K562 (cell line): Measurements from ENCODE around the gene FAM187B. TPM values are rescaled to one million over a fixed set of nuclear protein-coding genes. Genes with fewer than 3 reads are reported as not detected.

Experiments
- BRF2 ChIP-seq: IDR thresholded peaks from 3 replicates; pipeline ENCODE4 v1.6.1; 2011; ENCODE audit warnings: borderline replicate concordance, mild to moderate bottlenecking; ENCODE audit not compliant: insufficient read length, insufficient read depth
- CCAR2 ChIP-seq: fragments of 200-400 bp; formaldehyde crosslinking; IDR thresholded peaks from 2 replicates; pipeline ENCODE4 v1.6.1; 2017; ENCODE audit warnings: mild to moderate bottlenecking, low read depth, low read length
- CLOCK ChIP-seq: fragments of 250-450 bp; sonication (Bioruptor Pico); IDR thresholded peaks from 2 replicates; pipeline ENCODE4 v1.4.0; 2020; ENCODE audit warnings: mild to moderate bottlenecking, moderate library complexity, borderline replicate concordance
- DPF2 ChIP-seq: fragments of 450-650 bp; IDR thresholded peaks from 2 replicates; pipeline ENCODE4 v1.6.1; 2016
- FIP1L1 ChIP-seq: fragments of 200-400 bp; formaldehyde crosslinking; IDR thresholded peaks from 2 replicates; pipeline ENCODE4 v1.6.1; 2018; ENCODE audit warnings: mild to moderate bottlenecking, low read depth, low read length; ENCODE audit not compliant: poor library complexity, severe bottlenecking
- FUS ChIP-seq: fragments of 200-400 bp; formaldehyde crosslinking; optimal IDR thresholded peaks from 2 replicates; pipeline ENCODE3; 2017; ENCODE audit warnings: low read depth, low read length
- KDM1A ChIP-seq, 2 experiments: fragments of 450-650 bp; IDR thresholded peaks; 2 replicates each; pipeline ENCODE4 v1.6.1; 2016; ENCODE audit warnings: mild to moderate bottlenecking in 2 of 2
- MTA1 ChIP-seq: fragments of 450-650 bp; IDR thresholded peaks from 2 replicates; pipeline ENCODE4 v1.6.1; 2017; ENCODE audit warnings: borderline replicate concordance
- MXI1 ChIP-seq: IDR thresholded peaks from 2 replicates; pipeline ENCODE4 v1.6.1; 2011; ENCODE audit warnings: low read depth, mild to moderate bottlenecking, improper control_type of control experiment, low read length
- PHF8 ChIP-seq: fragments of 200-600 bp; sonication (generic); IDR thresholded peaks from 2 replicates; pipeline ENCODE4 v1.6.1; 2012; ENCODE audit warnings: mixed run types, mild to moderate bottlenecking, inconsistent platforms, low read length, moderate library complexity, borderline replicate concordance
- RBFOX2 ChIP-seq: fragments of 200-400 bp; formaldehyde crosslinking; IDR thresholded peaks from 2 replicates; pipeline ENCODE4 v1.6.1; 2017; ENCODE audit warnings: low read depth, mild to moderate bottlenecking, low read length, moderate library complexity
- RFX5 ChIP-seq: IDR thresholded peaks from 2 replicates; pipeline ENCODE4 v1.6.1; 2011; ENCODE audit warnings: low read depth, mild to moderate bottlenecking, improper control_type of control experiment, low read length
- SMAD1 ChIP-seq: fragments of 150-350 bp; IDR thresholded peaks from 2 replicates; pipeline ENCODE4 v1.6.1; 2014; ENCODE audit warnings: low read length, low read depth; ENCODE audit not compliant: partially characterized antibody
- SMARCC2 ChIP-seq: fragments of 450-650 bp; IDR thresholded peaks from 2 replicates; pipeline ENCODE4 v1.6.1; 2017; ENCODE audit warnings: antibody characterized with exemption, moderate library complexity, mild to moderate bottlenecking, low read depth
- TFAM ChIP-seq: fragments of 250-450 bp; sonication (Bioruptor Pico); conservative IDR thresholded peaks from 2 replicates; pipeline ENCODE4 v1.5.0; 2021; ENCODE audit warnings: mild to moderate bottlenecking, moderate library complexity
- THRAP3 ChIP-seq: fragments of 450-650 bp; IDR thresholded peaks from 2 replicates; pipeline ENCODE4 v1.6.1; 2016; ENCODE audit warnings: mild to moderate bottlenecking, inconsistent platforms, borderline replicate concordance
- ZBTB17 ChIP-seq: fragments of 450-650 bp; formaldehyde crosslinking; IDR thresholded peaks from 2 replicates; pipeline ENCODE4 v1.4.0; 2020; ENCODE audit warnings: mild to moderate bottlenecking
- ZHX1 ChIP-seq: fragments of 150-350 bp; conservative IDR thresholded peaks from 2 replicates; pipeline ENCODE4 v1.6.1; 2014; ENCODE audit warnings: low read length
- ZNF395 ChIP-seq: fragments of 200-800 bp; sonication (Bioruptor generic); IDR thresholded peaks from 2 replicates; pipeline ENCODE4 v1.6.1; 2017; ENCODE audit warnings: missing genetic modification characterization, missing compliant biosample characterization
- polyA plus RNA-seq, 8 experiments: library from polyadenylated mRNA; depleted of rRNA in 4 of 8; stranded (reverse) in 5 of 8; unstranded in 3 of 8; fragments of >200 nt; fragmentation: Nextera tagmentation in 2 of 8; fragmentation: Illumina TruSeq in 1 of 8; extraction: Ambion mirVana in 2 of 8; extraction: Trizol in 1 of 8; gene quantifications; 2 replicates each; pipeline versions ENCODE4 v1.2.1 to v1.2.3, GENCODE V29; 2011 to 2014; ENCODE audit warnings: inconsistent platforms in 1 of 8, missing spikeins in 1 of 8
- total RNA-seq, 7 experiments: library from RNA; depleted of rRNA in 6 of 7; stranded (reverse); fragments of >200 nt in 6 of 7; fragmentation: Illumina TruSeq in 2 of 7; extraction: Trizol in 2 of 7; gene quantifications; 2 replicates each; pipeline versions ENCODE4 v1.2.1 to v1.2.3, GENCODE V29; 2011 to 2021; ENCODE audit warnings: low replicate concordance in 1 of 7

The FAM187B gene
- total and polyA plus RNA-seq, 9 of the 15 experiments (the other 6 are each of a cell fraction or from before 2014, with no cell fraction given) = 0.04 to 0.09 TPM; not detected in 7

- TF ChIP-seq KDM1A (IDR thresholded peaks at IDR 0.05) (no peak), PHF8 (no peak), RBFOX2 (peak; percentile 72), CLOCK (CRISPR knock-in tag) (no peak), ZNF395 (no peak), SMARCC2 (no peak), SMAD1 (no peak), MTA1 (no peak), RFX5 (no peak), THRAP3 (0 out of 2 replicates have a peak, but pooled peaks have one; percentile 58), ZHX1 (no peak), FIP1L1 (no peak), TFAM (CRISPR knock-in tag) (no peak), FUS (no peak), DPF2 (no peak; the same call in 1 of the 2 replicates), BRF2 (no peak), ZBTB17 (CRISPR knock-in tag) (no peak; the same call in 1 of the 2 replicates), CCAR2 (no peak), MXI1 (no peak)
Observed at GRCh38 chr19:35267353-35267817, 38.8 kb upstream of the FAM187B start (continued).
